ENCODE measurements around the gene OR13A1. TPM values are rescaled to one million over a fixed set of nuclear protein-coding genes. Genes with fewer than 3 reads are reported as not detected.
"Not testable (repeated sequence)": the region's sequence is repeated elsewhere in the genome, so short reads cannot be mapped to it uniquely, and the experiment has no call there.

OR13A1 gene
- total RNA-seq: not detected

GRCh38 chr10:45315508-45315907 lies at the start of gene OR13A1:
Gene OR13A1, minus strand, starts transcription at chr10:45315608. Its CDS starts 11,186 bp downstream, at chr10:45304422.
- no peak for DNase-seq

- DNase-seq: not testable (repeated sequence)
Measured at GRCh38 chr10:45361983-45362799, 46.8 kb upstream of the OR13A1 start.

GRCh38 chr10:45358961-45359360 lies 43.6 kb upstream of the OR13A1 start:
- not testable (repeated sequence) for DNase-seq

- DNase-seq: no peak
Measured at GRCh38 chr10:45355494-45355893, 40.1 kb upstream of the OR13A1 start.

- DNase-seq: no peak
Measured at GRCh38 chr10:45354261-45354660, 38.9 kb upstream of the OR13A1 start.

GRCh38 chr10:45353186-45353585 lies 37.8 kb upstream of the OR13A1 start:
- no peak for DNase-seq

GRCh38 chr10:45348196-45348765 lies 32.9 kb upstream of the OR13A1 start:
- not testable (repeated sequence) for DNase-seq

- not testable (repeated sequence) for DNase-seq
Measured at GRCh38 chr10:45347464-45347863, 32.1 kb upstream of the OR13A1 start.

- DNase-seq: not testable (repeated sequence)
Measured at GRCh38 chr10:45346652-45347335, 31.4 kb upstream of the OR13A1 start.

GRCh38 chr10:45340420-45340819 lies 25.0 kb upstream of the OR13A1 start:
- DNase-seq: not testable (repeated sequence)

- DNase-seq: no peak
Measured at GRCh38 chr10:45339894-45340293, 24.5 kb upstream of the OR13A1 start.

- not testable (repeated sequence) for DNase-seq
Measured at GRCh38 chr10:45331824-45332223, 16.4 kb upstream of the OR13A1 start.

GRCh38 chr10:45326864-45327263 lies 11.5 kb upstream of the OR13A1 start:
- not testable (repeated sequence) for DNase-seq

- DNase-seq: no peak
Measured at GRCh38 chr10:45325116-45325515, 9.7 kb upstream of the OR13A1 start.

GRCh38 chr10:45319702-45320101 lies 4.3 kb upstream of the OR13A1 start:
- DNase-seq: no peak

GRCh38 chr10:45313264-45313873 lies 2.0 kb downstream of the OR13A1 start:
- DNase-seq: no peak

GRCh38 chr10:45308707-45309106 lies 6.7 kb downstream of the OR13A1 start:
- no peak for DNase-seq

- no peak for DNase-seq
Measured at GRCh38 chr10:45302573-45302972, 12.8 kb downstream of the OR13A1 start.

- not testable (repeated sequence) for DNase-seq
Measured at GRCh38 chr10:45298341-45298955, 17.0 kb downstream of the OR13A1 start.

- DNase-seq: no peak
Measured at GRCh38 chr10:45294681-45295080, 20.7 kb downstream of the OR13A1 start.

- DNase-seq: no peak
Measured at GRCh38 chr10:45286980-45287379, 28.4 kb downstream of the OR13A1 start.

- no peak for DNase-seq
Measured at GRCh38 chr10:45282061-45282460, 33.3 kb downstream of the OR13A1 start.
